ENCODE data around the gene SNRPE.

DNA sequence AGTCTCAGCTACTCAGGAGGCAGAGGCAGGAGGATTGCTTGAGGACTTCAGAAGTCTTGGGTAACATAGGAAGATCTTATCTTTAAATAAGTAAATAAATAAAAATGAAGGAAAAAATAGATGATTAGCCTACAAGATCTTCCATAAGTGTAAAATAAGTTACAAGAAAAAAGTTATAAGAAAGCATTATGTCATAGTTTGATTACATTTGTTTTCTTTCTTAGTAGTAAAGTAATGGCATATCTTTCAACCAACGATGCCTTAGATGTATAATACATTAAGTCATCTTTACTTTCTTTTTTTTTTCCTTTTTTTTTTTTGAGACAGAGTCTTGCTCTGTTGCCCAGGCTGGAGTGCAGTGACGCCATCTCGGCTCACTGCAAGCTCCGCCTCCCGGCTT, 46.5 kb downstream of the SNRPE start:
- TF ChIP-seq POLR2A (IDR thresholded peaks at IDR 0.05; ENCODE audit: low read depth, low read length) (no peak), MYC (IDR thresholded peaks at IDR 0.05; ENCODE audit: low read depth, low read length) (no peak), EZH2 (IDR thresholded peaks at IDR 0.05; ENCODE audit: borderline replicate concordance, low read depth, low read length, severe bottlenecking) (no peak), JUN (IDR thresholded peaks at IDR 0.05; ENCODE audit: borderline replicate concordance, insufficient read depth, insufficient read length, low read depth) (no peak)
- TF ChIP-seq, protein P1, sequence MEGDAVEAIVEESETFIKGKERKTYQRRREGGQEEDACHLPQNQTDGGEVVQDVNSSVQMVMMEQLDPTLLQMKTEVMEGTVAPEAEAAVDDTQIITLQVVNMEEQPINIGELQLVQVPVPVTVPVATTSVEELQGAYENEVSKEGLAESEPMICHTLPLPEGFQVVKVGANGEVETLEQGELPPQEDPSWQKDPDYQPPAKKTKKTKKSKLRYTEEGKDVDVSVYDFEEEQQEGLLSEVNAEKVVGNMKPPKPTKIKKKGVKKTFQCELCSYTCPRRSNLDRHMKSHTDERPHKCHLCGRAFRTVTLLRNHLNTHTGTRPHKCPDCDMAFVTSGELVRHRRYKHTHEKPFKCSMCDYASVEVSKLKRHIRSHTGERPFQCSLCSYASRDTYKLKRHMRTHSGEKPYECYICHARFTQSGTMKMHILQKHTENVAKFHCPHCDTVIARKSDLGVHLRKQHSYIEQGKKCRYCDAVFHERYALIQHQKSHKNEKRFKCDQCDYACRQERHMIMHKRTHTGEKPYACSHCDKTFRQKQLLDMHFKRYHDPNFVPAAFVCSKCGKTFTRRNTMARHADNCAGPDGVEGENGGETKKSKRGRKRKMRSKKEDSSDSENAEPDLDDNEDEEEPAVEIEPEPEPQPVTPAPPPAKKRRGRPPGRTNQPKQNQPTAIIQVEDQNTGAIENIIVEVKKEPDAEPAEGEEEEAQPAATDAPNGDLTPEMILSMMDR (IDR thresholded peaks at IDR 0.05; ENCODE audit: extremely low read depth in 1 of 2, insufficient read depth in 1 of 2, low read depth in 1 of 2, low read length in 2 of 2) = no peak
- TF ChIP-seq, protein P2, sequence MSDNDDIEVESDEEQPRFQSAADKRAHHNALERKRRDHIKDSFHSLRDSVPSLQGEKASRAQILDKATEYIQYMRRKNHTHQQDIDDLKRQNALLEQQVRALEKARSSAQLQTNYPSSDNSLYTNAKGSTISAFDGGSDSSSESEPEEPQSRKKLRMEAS (IDR thresholded peaks at IDR 0.05; ENCODE audit: insufficient read depth, insufficient read length) = no peak
